Measurements from ENCODE around the gene RSRC2. TPM values are rescaled to one million over a fixed set of nuclear protein-coding genes. Genes with fewer than 3 reads are reported as not detected.

The RSRC2 gene
- total RNA-seq, 1 experiment from 2014 or later = 87.3 TPM

DNA sequence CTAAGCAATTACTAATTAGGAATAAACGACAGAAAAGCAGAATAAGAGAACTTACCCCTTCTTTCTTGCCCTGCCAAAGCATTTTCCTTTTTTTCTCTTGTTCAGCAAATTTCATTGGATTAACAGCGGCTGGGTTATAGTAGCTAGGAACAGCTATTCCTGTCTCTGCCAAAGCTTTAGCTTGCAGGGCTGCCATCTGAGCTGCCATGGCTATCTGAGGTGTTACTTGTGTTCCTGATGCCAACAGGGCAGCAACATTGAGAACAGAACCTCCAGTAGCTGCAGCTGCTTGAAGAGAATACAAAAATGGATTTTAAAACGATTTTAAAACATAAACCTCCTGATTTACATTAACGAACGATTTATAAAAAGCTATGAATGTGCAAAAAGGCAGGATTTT, 18.6 kb downstream of the RSRC2 start:
- POLR2A ChIA-PET (ENCODE audit: unreplicated experiment) = no interaction called here
- H4K20me1 ChIP-seq (ENCODE audit: low read length) = peaks cover 10% of the 10 kb centered on the region; the same call in 1 of the 2 replicates
- no TSS peak for BruUV-seq (replicated peaks)

DNA sequence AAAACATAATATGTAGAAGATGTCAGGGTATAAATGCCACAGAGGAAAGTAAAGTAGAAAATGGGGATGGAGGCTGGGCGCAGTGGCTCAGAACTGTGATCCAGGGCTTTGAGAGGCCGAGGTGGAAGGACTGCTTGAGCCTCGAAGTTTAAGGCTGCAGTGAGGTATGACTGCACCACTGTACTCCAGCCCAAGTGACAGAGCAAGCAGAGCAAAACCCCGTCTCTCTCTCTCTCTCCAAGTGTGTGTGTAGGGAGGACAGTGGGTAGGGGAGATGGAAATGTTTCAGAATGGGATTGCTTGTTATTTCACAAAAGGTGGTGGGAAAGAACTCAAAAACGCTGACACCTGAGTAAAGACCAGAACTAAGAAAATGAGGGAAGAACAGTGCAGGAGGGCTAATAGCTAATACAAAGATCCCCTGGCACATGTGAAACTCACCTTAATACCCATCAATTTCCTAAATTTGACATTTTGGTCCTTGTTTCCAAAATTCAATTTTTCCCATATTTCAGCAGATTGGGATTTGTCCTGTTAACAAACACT, 20.3 kb downstream of the RSRC2 start:
- peaks cover 79% of the 10 kb centered on the region for H3K36me3 ChIP-seq (ENCODE audit: low read depth, low read length)
- no peaks in the 10 kb centered on the region for H3K27me3 ChIP-seq (ENCODE audit: low read length)
- no peak overlapping the region for H3K27ac ChIP-seq (ENCODE audit: low read length)
- no peak for TF ChIP-seq EZH2phosphoT487 (IDR thresholded peaks at IDR 0.05; ENCODE audit: borderline replicate concordance, low read length)
- TF ChIP-seq, protein P1, sequence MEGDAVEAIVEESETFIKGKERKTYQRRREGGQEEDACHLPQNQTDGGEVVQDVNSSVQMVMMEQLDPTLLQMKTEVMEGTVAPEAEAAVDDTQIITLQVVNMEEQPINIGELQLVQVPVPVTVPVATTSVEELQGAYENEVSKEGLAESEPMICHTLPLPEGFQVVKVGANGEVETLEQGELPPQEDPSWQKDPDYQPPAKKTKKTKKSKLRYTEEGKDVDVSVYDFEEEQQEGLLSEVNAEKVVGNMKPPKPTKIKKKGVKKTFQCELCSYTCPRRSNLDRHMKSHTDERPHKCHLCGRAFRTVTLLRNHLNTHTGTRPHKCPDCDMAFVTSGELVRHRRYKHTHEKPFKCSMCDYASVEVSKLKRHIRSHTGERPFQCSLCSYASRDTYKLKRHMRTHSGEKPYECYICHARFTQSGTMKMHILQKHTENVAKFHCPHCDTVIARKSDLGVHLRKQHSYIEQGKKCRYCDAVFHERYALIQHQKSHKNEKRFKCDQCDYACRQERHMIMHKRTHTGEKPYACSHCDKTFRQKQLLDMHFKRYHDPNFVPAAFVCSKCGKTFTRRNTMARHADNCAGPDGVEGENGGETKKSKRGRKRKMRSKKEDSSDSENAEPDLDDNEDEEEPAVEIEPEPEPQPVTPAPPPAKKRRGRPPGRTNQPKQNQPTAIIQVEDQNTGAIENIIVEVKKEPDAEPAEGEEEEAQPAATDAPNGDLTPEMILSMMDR (conservative IDR thresholded peaks at IDR 0.05; ENCODE audit: low read depth, low read length) = no peak
- no peak for TF ChIP-seq EZH2 (IDR thresholded peaks at IDR 0.05; ENCODE audit: low read length, unreplicated experiment)
- H3K79me2 ChIP-seq (ENCODE audit: low read length) = peaks cover 23% of the 10 kb centered on the region; the same call in 1 of the 2 replicates
- H4K20me1 ChIP-seq (ENCODE audit: low read length) = 0 out of 2 replicates have a peak, but pooled peaks cover 5% of the 10 kb centered on the region
- no peak overlapping the region for H2AFZ ChIP-seq (ENCODE audit: low read length)
- H3K9ac ChIP-seq (ENCODE audit: low read length) = no peak overlapping the region
- intact Hi-C loops (cut with micrococcal nuclease) = no loop called here
- H3K4me2 ChIP-seq (ENCODE audit: low read length) = no peak overlapping the region
- peaks cover 33% of the 10 kb centered on the region for H3F3A ChIP-seq (ENCODE audit: low read length, unreplicated experiment)
- no TSS peak for BruUV-seq (replicated peaks)
- ATAC-seq (no peak), DNase-seq (no peak)
- peaks cover under 1% of the 10 kb centered on the region; the same call in 1 of the 2 replicates for H3K4me1 ChIP-seq (ENCODE audit: insufficient read depth, low read length)
- H3K9me2 ChIP-seq (replicated peaks; ENCODE audit: low read length) = no peaks in the 10 kb centered on the region
- no peak overlapping the region for H3K4me3 ChIP-seq (ENCODE audit: low read length)
- H3K9me3 ChIP-seq (ENCODE audit: low read length) = no peaks in the 10 kb centered on the region
- ChIA-PET CTCF (no interaction called here), POLR2A (ENCODE audit: unreplicated experiment) (no interaction called here)

More for the DNA sequence above, 18.6 kb downstream of the RSRC2 start:
- no peak overlapping the region for H3K27ac ChIP-seq (ENCODE audit: low read length)
- peaks cover 93% of the 10 kb centered on the region for H3K36me3 ChIP-seq (ENCODE audit: low read depth, low read length)
- DNase-seq = no peak
- peaks cover 28% of the 10 kb centered on the region for H3F3A ChIP-seq (ENCODE audit: low read length, unreplicated experiment)
- ATAC-seq = no peak
- H3K9me3 ChIP-seq (ENCODE audit: low read length) = no peaks in the 10 kb centered on the region
- CTCF ChIA-PET = no interaction called here
- no peak overlapping the region for H3K4me2 ChIP-seq (ENCODE audit: low read length)
- H3K9me2 ChIP-seq (replicated peaks; ENCODE audit: low read length) = no peaks in the 10 kb centered on the region
- no peak overlapping the region for H3K4me3 ChIP-seq (ENCODE audit: low read length)
- no peaks in the 10 kb centered on the region for H3K4me1 ChIP-seq (ENCODE audit: insufficient read depth, low read length)
- no peak overlapping the region for H2AFZ ChIP-seq (ENCODE audit: low read length)
- intact Hi-C loops (cut with micrococcal nuclease) = no loop called here
- H3K79me2 ChIP-seq (ENCODE audit: low read length) = peaks cover 32% of the 10 kb centered on the region
- no peaks in the 10 kb centered on the region for H3K27me3 ChIP-seq (ENCODE audit: low read length)
- no peak overlapping the region for H3K9ac ChIP-seq (ENCODE audit: low read length)
- TF ChIP-seq EZH2phosphoT487 (IDR thresholded peaks at IDR 0.05; ENCODE audit: borderline replicate concordance, low read length) = no peak
- TF ChIP-seq, protein P1 (conservative IDR thresholded peaks at IDR 0.05; ENCODE audit: low read depth, low read length) = no peak
- TF ChIP-seq EZH2 (IDR thresholded peaks at IDR 0.05; ENCODE audit: low read length, unreplicated experiment) = no peak

DNA sequence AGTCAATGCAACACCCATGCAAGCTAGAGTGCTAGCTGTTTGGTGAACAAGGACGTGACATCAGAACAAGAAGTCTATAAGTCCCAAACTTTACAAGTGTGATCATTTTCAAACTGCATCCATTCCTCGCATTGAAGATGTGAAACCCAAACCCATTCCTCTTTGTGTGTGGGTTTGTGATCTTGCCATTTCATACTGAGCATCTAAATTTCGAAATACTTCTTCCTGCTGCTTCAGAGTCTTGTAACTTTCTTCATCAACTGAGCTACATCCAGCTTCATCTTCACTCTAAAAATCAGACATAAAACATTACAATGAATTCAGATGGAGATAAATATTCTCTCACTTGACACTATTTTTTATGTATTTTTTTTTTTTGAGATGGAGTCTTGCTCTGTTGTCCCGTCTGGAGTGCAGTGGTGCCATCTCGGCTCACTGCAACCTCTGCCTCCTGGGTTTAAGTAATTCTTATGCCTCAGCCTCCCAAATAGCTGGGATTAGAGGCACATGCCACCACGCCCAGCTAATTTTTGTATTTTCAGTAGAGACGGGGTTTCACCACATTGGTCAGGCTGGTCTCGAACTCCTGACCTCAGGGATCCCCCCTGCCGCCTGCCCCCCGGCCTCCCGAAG, 21.2 kb downstream of the RSRC2 start:
- Histone ChIP-seq H3K27me3 (ENCODE audit: low read length) (no peaks in the 10 kb centered on the region), H3K79me2 (ENCODE audit: low read length) (peaks cover 15% of the 10 kb centered on the region; the same call in 1 of the 2 replicates), H3K9ac (ENCODE audit: low read length) (no peak overlapping the region), H3K9me3 (ENCODE audit: low read length) (no peaks in the 10 kb centered on the region), H3K4me2 (ENCODE audit: low read length) (no peak overlapping the region), H3K27ac (ENCODE audit: low read length) (no peak overlapping the region), H3K9me2 (replicated peaks; ENCODE audit: low read length) (no peaks in the 10 kb centered on the region), H3F3A (ENCODE audit: low read length, unreplicated experiment) (peaks cover 32% of the 10 kb centered on the region), H3K4me3 (ENCODE audit: low read length) (no peak overlapping the region), H2AFZ (ENCODE audit: low read length) (no peak overlapping the region), H3K36me3 (ENCODE audit: low read depth, low read length) (peaks cover 69% of the 10 kb centered on the region), H3K4me1 (ENCODE audit: insufficient read depth, low read length) (peaks cover 6% of the 10 kb centered on the region; the same call in 1 of the 2 replicates), H4K20me1 (ENCODE audit: low read length) (0 out of 2 replicates have a peak, but pooled peaks cover 5% of the 10 kb centered on the region)
- no peak for TF ChIP-seq EZH2 (IDR thresholded peaks at IDR 0.05; ENCODE audit: low read length, unreplicated experiment)
- TF ChIP-seq, protein P1 (conservative IDR thresholded peaks at IDR 0.05; ENCODE audit: low read depth, low read length) = no peak
- TF ChIP-seq EZH2phosphoT487 (IDR thresholded peaks at IDR 0.05; ENCODE audit: borderline replicate concordance, low read length) = no peak
- intact Hi-C loops (cut with micrococcal nuclease) = no loop called here
- no peak for DNase-seq
- no TSS peak for BruUV-seq (replicated peaks)
- no peak for ATAC-seq
- ChIA-PET POLR2A (ENCODE audit: unreplicated experiment) (no interaction called here), CTCF (no interaction called here)

All from PC-3 (cell line).